ENCODE results near the gene CAMTA1.

GRCh38 chr1:7644086-7644485 lies 858.8 kb downstream of the CAMTA1 start:
- TF ChIP-seq CTCF (IDR thresholded peaks at IDR 0.05) (no peak), POLR2AphosphoS5 (IDR thresholded peaks at IDR 0.05) (no peak), EP300 (IDR thresholded peaks at IDR 0.05) (no peak)

Data from upper lobe of left lung (tissue), 4 donors.